Fibroblast of mammary gland (primary cell): Measurements from ENCODE around the gene TCP11.

Experiments used
- DNase-seq: peaks from one replicate; pipeline ENCODE4 v3.0.0-alpha.2; 2010; ENCODE audit warnings: low read depth
- H3K4me3 ChIP-seq: 2 replicates; pipeline ENCODE4 v1.5.1; 2011; ENCODE audit warnings: low read depth, mild to moderate bottlenecking, low read length, moderate library complexity; ENCODE audit not compliant: control insufficient read depth
- TF ChIP-seq, protein P1 (sequence below): conservative IDR thresholded peaks from 2 replicates; pipeline ENCODE4 v1.5.1; 2011; ENCODE audit warnings: low read depth, low read length, inconsistent platforms; ENCODE audit not compliant: control insufficient read depth, insufficient read depth

TCP11 gene

DNA sequence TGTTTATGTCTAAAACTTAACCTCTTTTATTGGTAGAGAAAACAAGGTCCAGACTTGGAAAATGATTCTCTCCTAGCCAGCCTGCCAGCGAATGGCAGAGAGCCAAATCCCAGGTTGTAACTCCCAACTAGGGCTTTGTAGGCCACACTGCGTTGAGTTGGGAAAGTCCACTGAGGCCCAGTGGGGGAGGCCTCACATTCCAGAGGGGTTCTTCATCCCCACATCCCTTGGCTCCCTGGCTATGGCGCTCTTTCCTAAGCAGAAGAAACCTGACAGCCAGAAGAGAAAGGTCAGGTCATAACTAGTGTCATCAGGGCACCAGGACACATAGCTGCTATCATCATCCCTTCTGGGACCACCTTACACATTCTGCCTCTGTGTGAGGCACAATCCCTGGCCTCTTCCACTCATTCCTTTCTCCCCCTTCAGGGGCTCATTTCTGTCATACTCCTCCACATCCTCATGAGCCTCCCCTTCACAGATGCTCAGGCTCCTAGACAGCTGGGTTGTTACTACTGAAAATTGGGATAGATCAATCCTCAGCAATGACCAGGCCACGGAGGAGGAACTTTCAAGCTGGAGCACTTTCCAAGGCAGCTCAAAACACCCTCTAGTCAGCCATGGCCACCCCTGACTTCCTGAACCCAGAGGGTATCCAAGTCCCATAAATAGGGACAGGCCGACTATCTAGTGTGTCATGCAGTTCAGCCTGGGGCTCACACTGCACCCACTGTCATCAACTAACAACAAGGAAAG lies 48.6 kb downstream of the TCP11 start:
- TF ChIP-seq, protein P1, sequence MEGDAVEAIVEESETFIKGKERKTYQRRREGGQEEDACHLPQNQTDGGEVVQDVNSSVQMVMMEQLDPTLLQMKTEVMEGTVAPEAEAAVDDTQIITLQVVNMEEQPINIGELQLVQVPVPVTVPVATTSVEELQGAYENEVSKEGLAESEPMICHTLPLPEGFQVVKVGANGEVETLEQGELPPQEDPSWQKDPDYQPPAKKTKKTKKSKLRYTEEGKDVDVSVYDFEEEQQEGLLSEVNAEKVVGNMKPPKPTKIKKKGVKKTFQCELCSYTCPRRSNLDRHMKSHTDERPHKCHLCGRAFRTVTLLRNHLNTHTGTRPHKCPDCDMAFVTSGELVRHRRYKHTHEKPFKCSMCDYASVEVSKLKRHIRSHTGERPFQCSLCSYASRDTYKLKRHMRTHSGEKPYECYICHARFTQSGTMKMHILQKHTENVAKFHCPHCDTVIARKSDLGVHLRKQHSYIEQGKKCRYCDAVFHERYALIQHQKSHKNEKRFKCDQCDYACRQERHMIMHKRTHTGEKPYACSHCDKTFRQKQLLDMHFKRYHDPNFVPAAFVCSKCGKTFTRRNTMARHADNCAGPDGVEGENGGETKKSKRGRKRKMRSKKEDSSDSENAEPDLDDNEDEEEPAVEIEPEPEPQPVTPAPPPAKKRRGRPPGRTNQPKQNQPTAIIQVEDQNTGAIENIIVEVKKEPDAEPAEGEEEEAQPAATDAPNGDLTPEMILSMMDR = no peak
- DNase-seq = peak; percentile 79

GRCh38 chr6:35091346-35092083 lies 49.6 kb downstream of the TCP11 start:
- TF ChIP-seq, protein P1 = no peak
- no peak overlapping the region for H3K4me3 ChIP-seq
- peak; percentile 60 for DNase-seq

More for the DNA sequence above, 48.6 kb downstream of the TCP11 start:
- no peak overlapping the region for H3K4me3 ChIP-seq

DNA sequence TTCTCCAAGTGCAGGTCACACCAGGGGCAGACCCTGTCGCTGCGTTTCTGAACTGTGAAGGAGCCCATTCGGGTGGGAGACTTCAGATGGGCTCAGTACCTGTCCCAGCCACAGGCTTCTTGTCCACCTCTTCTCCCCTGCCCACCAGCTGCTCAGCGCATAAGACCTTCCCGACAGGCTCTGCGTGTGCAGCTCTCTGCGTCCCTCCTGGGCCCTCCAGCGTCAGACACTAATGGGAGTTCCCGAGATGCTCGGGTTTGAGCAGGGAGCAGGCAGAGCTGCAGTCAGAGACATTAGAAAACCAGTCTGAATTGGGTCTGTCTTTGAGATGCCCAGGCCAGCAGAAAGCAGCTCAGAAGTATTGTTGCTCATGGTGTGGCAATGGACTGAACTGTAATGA lies 50.4 kb downstream of the TCP11 start:
- TF ChIP-seq, protein P1 = no peak
- DNase-seq = no peak
- H3K4me3 ChIP-seq = no peak overlapping the region

DNA sequence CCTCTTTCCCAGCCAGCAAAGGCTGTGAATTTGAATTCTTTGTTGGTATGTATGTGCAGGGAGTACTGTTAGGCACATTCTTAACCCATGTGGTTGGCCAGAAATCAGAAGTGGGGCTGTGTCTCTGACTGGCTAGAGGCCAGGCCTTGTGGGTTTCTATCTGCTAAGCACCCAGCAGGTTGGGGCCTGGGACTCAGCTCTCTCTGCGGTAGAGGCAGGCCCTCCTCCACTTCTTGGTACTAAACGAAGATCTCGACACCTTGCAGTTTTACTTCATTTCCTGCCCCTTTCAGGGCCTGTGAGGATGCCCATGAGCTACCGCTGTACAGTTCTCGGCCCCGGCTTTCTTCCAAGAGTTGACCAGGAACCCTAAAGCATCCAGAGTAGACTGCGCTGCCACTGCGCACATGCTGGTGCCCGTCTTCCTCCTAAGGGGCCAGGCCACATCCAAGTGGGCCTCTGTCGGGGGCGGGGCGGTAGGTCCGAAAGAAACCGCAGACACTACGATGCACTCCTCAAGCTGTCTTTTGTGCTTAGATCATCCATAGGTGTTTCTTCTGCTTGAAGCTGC lies 51.1 kb downstream of the TCP11 start:
- TF ChIP-seq, protein P1 = no peak
- peak; percentile 50 for DNase-seq
- H3K4me3 ChIP-seq = no peak overlapping the region

DNA sequence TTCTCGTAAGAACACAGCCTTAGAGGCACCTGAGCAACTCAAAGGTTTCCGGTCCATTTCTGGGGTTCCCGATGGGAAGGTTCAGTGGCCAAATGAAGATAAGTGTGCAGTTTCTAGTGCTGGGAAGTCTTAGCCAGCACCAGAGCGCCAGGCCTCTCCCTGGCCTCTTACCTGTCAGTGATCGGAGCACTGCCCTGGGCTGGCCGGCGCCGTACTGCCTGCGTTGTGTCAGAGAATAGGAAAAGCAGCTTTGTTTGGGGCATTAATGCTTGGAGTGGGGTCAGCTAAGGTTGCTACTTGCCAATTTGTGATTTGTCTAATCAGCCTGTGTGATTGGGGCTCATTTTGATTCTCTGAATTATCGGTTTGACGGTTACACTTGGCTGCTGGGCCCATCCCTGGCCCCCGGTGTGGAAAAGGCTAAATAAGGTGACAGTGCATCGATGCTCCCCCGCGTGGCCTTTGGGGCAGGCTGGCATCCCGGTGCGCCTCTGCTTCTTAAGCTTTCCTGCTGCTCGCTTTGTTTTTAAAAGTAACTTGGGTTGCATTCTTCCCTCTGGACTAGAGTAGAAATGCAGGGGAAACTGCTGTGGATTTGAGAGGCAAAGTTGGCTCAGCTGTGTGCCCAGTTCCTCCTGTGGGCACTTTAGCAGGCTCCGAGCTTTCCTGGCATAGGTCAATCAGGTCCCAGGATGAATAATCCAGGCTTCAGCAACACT lies 51.8 kb downstream of the TCP11 start:
- no peak overlapping the region for H3K4me3 ChIP-seq
- DNase-seq = no peak
- TF ChIP-seq, protein P1 = no peak
